HG02973 (cell line): ENCODE results near the gene CCDC146.
"Not testable (repeated sequence)": the region's sequence is repeated elsewhere in the genome, so short reads cannot be mapped to it uniquely, and the experiment has no call there.

Experiments used
- ATAC-seq: cut with Tn5 transposase; IDR thresholded peaks from one replicate; pipeline ENCODE4 v1.9.1; 2021; ENCODE audit warnings: moderate library complexity; ENCODE audit not compliant: unreplicated experiment

Gene CCDC146

DNA sequence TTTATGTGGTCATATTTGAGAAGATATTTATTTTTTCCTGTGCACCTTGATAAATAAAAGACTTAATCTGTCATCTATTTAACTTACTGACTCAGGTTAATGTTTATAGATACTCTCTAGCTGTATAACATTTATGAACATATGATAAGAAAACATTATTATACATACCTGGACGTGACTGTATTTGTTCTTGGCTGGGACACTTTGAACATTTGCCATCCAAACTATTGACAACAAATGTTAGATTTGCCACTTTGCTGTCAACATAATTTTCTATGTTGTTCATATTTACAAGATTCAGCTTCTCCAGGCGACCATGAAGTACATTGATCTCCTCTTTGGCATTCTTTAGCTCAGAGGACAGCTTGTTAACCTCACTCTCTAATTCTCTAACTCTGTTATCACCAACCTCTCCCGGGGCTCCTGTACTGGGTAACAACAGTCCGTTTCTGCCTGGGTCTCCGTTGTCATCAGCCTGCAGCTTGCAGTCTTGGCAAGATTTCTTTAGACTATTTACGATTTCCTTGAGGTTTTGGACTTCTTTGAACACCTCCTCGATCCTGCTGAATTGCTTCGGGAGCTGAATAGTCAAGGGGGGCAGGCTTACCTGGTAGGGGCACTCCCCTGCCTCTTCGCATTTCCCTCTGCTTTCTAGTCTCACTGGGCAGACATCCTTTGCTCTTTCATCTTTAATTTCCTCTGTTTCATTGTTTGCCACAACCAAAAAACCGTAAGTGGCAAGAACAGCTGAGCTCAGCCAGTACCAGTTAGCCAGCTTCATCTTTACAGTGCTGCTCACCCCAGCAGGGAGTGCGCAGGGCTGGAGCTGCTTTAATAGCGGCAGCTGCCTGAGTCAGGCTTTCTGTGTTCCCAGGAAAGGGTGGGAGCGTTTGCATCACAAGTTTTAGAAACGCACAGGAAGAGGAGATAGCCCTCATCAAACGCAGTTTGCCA lies 76.9 kb downstream of the CCDC146 start, which contains the start of gene FGL2:
TSS of gene FGL2 (minus strand) at position 807 of the 954 bp plus-strand sequence. CDS start at position 781, 26 bp downstream.
- ATAC-seq: no peak

DNA sequence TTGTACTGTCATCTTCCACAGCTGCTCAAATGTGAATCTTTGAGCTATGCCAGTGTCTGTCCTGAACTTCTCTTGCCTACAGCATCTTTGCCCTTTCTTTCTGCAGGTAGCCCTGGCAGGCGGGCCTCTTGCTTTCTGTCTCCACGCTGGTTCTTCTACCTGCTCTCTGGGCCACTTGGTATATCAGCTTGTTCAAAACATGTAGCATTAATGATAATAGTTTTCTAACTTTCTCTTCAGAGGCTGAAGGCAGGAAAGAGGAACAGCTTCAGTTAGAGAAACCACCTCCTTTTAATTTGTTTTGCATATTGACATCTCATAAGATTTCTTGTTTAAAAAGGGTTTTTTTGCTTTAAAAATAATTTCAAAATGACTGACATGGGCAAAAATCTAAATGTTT lies 78.1 kb downstream of the CCDC146 start:
- no peak for ATAC-seq

DNA sequence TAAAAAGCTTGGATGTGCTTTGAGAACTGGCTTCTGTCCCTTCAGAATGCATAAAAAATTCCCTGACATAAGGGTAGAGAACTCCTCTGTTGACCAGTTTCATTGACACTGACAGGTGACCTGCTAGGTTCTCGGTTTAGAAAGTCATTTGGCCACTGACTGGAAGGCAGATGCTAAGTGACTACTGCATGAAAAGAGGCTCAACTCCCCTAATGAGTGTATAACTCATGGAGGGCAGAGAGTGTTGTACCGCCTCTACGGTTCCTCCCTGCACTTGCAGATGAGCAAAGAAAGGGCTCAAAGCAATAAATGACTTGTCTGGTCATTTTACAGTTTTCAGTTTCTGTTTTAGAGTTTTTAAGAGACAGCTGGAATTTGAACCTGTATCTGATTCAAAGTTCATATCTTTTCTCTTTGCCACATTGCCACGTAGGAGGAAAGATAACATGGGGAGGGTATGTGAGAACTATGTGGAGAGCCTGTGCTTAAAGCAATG lies 80.1 kb downstream of the CCDC146 start:
- ATAC-seq: peak; percentile 96

DNA sequence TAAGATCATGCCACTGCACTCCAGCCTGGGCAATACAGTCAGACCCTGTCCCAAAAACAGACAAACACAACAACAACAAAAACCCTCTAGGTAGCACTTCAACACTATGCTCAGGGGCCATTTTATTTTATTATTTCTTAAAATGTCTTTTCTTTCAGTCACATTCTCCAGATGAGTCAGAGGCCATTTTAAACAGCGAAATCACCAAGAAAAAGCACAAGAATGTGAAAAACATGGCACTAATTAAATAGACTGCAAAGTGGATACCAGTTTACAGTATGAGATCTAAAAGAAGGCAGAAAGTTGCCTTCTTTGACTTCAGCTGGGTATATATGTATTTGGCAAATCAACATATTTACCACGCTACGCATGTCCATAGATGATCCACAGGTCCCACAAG lies 83.3 kb downstream of the CCDC146 start:
- no peak for ATAC-seq

DNA sequence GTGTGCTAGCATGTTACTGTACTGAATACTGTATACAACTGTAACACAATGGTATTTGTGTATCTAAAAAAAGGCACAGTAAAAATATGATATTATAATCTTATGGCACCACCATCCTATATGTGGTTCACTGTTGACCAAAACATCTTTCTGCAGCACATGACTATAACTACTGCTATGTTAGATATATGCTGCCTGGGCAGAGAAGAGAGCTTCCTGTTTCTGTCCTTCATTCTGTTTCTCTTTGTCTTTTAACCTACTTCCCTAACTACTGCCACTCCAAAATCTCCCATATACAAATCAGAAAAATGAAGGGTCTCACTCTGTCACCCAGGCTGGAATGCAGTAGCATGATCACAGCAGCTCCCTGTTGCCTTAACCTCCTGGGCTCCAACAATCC lies 86.0 kb downstream of the CCDC146 start:
- ATAC-seq: no peak

DNA sequence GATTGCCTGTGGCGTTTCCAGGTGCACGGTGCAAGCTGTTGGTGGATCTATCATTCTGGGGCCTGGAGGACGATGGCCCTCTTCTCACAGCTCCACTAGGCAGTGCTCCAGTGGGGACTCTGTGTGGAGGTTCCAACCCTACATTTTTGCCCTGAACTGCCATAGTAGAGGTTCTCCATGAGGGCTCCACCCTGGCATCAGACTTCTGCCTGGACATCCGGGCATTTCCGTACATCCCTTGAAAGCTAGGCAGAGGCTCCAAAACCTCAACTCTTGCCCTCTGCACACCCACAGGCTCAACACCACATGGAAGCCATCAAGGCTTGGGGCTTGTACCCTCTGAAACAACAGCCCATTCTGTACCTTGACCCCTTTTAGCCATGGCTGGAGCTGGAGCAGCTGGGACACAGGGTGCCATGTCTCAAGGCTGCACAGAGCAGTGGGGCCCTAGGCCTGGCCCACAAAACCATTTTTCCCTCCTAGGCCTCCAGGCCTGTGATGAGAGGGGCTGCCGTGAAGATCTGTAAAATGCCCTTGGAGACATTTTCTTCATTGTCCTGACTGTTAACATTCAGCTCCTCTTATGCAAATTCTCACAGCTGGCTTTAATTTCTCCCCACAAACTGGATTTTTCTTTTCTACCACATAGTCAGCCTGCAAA lies 87.2 kb downstream of the CCDC146 start:
- no peak for ATAC-seq

DNA sequence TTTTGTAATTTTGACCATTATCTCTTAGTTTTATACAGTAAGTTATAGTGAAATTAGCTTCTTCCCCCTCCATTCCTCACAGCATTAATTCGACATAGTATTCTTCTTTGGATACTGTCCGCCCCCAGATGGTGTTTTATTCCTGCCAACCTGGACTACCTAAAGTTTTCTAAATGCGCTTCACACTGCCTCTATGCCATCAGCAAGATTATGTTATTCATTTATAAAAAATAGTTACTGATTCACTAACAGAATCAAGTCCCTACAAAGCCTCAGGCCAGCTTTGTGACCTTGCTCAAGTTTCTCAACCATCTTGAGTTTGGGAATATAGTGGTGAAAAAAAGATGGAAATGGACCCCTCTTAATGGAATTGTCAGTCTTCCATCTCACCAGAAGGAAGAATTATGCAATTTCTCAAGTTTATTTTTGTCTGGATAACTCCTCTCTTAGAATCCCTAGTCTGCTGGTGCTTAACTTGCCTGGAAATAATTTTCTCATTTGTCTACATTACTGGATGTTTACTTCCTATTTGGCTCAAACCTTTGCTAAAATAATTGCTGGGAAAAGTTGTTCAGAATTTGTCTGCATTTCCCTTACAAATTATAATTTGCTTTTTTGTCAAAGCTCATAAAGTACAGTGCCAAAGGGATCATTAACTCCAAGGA lies 93.9 kb downstream of the CCDC146 start:
- ATAC-seq: no peak

DNA sequence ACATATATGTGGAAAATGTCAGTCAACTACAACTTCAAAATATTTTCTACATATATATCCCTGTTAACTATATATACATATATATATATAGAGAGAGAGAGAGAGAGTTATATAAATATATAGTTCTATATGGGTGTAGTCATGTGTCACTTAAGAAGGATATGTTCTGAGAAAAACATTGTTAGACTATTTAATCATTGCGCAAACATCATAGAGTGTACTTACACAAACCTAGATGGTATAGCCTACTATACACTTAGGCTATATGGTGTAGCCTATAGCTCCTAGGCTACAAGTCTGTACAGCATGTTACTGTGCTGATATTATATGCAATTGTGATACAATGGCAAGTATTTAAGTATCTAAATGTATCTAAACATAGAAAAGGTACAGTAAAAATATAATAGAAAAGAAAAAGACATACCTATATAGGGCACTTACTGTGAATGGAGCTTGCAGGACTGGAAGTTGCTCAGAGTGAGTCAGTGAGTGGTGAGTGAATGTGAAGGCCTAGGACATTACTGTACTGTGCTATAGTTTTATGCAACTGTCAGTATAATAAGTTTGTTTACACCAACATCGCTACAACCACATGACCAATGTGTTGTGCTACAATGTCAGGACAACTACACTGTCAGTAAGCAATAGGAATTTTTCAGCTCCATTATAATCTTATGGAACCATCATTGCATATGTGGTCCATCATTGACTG lies 95.2 kb downstream of the CCDC146 start:
- ATAC-seq: no peak

DNA sequence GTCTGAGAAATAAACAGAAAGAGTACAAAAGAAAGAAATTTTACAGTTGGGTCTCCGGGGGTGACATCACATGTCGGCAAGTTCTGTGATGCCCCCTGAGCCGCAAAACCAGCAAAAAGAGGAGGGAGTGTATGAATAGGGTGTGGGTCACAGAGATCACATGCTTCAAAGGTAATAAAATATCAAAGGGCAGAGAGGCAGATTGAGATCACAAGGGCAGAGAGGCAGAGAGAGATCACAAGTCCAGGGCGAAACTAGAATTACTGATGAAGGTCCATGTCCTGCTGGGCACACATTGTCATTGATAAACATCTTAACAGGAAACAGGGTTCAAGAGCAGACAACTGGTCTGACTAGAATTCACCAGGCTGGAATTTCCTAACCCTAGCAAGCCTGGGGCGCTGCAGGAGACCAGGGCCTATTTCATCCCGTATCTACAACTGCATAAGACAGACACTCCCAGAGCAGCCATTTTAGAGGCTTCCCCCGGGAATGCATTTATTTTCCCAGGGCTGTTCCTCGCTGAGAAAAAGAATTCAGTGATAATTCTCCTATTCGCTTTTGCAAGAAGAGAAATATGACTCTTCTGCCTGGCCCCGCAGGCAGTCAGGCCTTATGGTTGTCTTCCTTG lies 97.4 kb downstream of the CCDC146 start:
- not testable (repeated sequence) for ATAC-seq

DNA sequence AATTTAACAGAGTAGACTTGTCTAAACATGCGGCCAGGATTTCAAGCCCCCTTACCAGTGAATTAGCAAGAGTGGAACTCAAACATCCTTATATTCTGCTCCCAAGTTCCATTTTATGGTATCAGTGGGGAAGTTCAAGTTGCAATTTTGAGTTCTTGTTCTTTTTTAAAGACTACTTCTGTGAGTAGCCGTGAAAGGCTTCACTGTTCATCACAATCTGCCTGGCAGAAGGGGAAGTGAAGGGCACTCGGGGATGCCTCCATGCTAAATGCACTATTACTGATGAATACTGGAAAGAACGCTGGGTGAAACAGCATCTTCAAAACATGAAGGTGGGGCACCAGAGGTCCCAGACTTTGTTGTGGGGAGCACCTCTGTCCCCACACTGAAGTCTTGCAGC lies 99.7 kb downstream of the CCDC146 start:
- no peak for ATAC-seq

DNA sequence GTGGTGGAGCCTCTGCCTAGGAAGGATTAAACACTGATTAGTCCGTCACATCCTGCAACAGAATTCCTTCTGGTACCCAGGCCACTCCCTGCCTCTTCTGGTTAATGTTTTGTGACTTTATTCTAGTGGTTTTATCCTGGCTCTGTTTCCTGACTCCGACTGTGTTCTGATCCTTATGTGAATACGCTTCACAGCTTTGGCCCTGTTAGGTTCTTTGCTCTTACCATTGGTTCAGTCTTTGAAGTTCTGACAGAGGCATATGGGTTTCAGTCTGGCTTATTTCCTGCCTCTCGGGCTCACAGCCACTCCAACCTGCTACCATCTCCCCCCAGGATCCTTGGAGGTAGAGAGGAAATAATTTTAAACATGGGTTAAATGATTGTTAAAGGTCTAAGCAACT lies 100.4 kb downstream of the CCDC146 start:
- ATAC-seq: no peak

DNA sequence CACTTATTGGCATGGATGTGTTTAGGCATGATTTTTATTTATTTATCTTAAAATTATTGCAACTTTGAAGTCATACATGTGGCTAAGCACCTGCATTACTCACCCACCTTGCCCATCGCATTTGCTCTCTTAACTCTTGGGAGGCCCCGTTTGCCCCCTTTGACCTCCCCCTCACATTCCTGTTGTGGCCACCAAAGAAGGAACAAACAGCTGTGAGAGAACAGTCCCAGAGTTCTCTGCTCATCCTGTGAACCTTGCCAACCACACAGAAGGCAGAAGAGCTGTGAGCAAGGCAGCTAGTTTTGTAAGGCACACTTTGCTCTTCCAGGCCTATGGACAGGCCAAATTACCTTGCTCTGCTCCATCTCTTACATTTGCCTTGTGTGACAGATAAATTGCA lies 100.8 kb downstream of the CCDC146 start:
- ATAC-seq: no peak

DNA sequence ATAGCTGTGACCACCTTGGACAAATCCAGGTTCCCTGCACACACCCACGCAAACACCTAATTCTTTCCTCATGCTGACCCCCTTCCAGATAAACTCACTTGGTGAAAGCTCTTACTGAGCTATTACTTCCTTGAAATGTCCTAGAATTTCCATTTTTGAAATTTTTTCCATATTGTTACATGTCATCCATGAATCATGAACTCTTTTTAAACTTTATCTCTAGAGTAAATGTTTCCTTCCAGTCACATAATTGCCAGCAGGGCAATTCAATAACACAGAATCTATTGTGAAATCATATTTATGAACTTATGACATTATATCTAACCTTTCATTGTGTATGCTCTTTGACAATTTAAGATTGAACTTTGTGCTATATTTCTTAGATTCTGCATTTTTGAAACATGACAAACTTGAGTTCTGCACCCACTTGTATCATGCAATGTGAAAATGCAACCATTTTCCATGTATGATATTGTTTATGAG lies 104.0 kb downstream of the CCDC146 start:
- no peak for ATAC-seq

DNA sequence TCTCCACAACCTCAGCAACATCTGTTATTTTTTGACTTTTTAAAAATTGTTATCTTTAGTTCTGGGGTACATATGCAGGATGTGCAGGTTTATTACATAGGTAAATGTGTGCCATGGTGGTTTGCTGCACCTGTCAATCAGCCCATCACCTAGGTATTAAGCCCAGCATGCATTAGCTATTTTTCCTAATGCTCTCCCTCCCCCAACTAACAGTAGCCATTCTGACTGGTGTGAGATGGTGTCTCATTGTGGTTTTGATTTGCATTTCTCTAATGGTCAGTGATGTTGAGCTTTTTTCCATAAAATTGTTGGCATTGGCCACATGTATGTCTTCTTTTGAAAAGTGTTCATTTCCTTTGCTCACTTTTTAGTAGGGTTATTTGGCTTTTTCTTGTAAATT lies 106.4 kb downstream of the CCDC146 start:
- not testable (repeated sequence) for ATAC-seq

DNA sequence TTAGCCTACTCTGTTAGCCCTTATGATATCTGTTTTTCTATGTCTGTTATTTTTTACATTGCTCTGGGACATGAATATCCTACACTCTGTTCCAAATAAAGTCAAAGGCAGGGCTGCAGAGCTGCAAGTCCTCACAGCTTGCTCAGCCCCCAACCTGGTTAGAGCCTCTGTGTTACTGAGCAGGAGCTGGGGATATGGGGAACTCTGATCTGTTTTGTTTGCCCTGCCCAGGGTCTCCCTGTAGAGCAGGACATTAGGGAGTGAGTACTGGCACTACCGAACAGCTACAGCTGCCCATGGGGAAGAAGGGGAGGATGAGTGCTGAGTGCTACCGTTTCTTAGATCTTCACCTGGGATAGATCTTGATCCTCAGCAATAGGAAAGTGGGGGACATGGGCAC lies 110.1 kb downstream of the CCDC146 start:
- ATAC-seq: no peak

DNA sequence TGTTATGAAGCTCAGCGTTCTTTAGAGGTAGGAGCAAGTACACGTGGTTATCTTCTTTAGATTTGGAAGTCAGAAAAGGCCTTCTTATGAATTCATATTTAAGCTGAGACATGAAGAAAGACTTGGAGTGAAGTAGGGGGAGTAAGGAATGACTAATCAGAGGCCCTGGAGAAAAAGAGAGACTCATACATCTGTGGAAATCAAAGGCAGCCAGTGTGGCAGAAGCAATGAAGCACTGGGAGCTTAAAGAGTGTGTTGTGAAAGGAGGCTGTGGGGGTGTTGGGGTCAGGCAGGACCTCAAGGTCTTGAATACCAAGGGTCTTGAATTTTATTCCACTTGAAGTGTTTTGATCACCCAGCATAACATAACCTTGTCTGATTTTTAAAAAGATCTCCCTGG lies 112.9 kb downstream of the CCDC146 start:
- ATAC-seq: no peak

DNA sequence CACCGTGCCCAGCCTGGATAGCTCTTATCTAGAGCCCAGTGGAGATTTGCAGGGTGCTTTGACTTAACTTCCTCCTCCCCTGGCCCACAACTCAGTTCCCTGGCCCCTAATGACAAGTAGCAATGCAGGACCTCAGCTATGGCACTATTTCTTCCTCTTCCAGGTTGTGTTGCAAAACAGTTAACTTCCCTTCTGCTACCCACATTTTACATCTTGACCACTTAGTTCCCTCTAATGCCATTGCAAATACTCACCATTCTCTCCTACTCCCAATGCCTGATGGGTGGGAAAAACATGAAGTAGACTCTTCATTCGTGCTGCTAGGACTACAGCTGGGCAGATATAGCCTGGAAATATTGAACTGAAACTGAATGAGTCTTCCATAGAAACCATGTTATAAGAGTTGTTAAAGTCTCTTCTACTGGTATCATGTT lies 116.3 kb downstream of the CCDC146 start:
- no peak for ATAC-seq

DNA sequence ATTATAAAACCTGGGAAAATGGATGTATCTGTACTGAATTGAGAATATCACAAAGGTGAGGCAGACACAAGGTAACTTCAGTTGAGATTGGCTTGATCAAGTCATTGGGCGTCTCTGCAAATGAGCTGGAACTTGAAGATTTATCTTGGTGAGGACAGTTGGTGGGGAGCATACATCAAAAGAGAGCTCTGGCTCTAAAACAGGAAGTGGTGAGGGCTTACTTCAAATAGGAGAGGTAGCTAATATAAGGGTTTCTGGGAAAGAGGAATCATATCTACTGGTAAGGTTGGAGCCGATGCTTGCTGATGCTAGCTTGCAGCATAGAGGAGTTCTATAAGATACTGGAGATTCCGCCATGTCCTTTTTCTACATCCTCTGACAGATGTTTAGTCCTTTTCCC lies 117.1 kb downstream of the CCDC146 start:
- no peak for ATAC-seq

DNA sequence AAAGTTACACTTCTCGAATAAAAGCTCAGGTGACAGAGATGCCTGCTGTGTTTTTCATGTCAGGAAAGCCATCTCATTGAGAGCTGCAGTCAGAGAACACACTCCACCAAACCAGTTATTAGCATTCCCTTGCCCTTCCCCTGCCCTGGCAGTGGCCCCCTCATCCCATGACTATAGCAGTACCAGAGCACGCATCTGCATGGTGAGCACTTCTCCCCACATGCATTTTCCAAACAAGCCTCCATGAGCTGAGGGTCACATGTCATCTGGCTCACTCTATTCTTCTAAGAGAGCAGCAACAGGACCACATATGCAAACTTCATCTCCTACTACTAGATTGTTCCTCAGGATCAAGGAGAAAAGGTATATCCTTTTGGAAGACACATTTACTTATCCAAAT lies 119.7 kb downstream of the CCDC146 start:
- ATAC-seq: no peak

DNA sequence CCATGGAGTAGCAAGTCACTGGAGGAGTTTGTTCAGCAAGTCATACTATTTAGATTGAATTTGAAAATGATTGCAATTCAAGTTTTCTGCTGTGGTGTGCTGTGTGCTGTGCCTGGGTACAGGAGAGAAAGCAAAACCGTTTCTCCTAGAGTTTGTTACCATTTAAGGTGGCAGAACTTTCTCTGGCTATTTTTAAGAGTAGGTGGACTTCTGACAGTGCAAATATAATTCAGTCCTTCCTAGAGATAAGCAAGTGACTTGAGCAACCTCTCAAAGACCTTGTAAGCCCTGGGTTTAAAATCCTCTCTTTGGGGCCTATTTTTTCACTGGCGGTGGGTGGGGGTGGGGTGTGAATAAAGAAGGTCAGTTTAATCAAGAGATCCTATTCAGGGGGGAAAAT lies 120.1 kb downstream of the CCDC146 start:
- ATAC-seq: no peak
